C4-2B (cell line): ENCODE measurements around the gene TNPO3.

Experiments
- ZFX ChIP-seq: fragments of 450-650 bp; IDR thresholded peaks from 2 replicates; pipeline ENCODE4 v1.6.1; 2017
- TF ChIP-seq, protein P1 (sequence below): fragments of 450-650 bp; conservative IDR thresholded peaks from 2 replicates; pipeline ENCODE4 v1.5.1; 2017; ENCODE audit warnings: mild to moderate bottlenecking

DNA sequence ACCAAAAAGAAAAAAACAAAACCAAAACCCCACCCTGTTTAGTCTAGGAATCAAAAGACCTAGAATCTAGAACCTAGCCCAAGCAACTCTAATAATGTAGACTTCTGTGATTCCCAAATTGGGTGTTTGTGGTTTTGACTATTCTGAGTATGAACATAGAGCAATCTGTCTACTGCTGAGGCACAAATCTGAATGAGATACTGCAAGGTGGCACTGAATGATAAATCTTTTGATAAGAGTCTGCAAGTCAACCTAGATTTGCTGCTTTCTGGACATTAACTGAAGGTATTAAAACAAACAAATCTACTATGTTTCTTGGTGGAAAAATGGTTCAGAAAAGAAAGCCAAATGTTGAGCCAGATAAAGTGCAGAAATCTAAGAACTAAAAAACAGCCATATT, 66.5 kb downstream of the TNPO3 start:
- TF ChIP-seq, protein P1, sequence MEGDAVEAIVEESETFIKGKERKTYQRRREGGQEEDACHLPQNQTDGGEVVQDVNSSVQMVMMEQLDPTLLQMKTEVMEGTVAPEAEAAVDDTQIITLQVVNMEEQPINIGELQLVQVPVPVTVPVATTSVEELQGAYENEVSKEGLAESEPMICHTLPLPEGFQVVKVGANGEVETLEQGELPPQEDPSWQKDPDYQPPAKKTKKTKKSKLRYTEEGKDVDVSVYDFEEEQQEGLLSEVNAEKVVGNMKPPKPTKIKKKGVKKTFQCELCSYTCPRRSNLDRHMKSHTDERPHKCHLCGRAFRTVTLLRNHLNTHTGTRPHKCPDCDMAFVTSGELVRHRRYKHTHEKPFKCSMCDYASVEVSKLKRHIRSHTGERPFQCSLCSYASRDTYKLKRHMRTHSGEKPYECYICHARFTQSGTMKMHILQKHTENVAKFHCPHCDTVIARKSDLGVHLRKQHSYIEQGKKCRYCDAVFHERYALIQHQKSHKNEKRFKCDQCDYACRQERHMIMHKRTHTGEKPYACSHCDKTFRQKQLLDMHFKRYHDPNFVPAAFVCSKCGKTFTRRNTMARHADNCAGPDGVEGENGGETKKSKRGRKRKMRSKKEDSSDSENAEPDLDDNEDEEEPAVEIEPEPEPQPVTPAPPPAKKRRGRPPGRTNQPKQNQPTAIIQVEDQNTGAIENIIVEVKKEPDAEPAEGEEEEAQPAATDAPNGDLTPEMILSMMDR, result no peak
- TF ChIP-seq ZFX, result no peak
